GM10266 (cell line): ENCODE results near the gene NEAT1.

ENCODE experiments used
- DNase-seq: peaks from one replicate; pipeline ENCODE4 v3.0.0; 2012; ENCODE audit errors: extremely low spot score
- CTCF ChIP-seq: IDR thresholded peaks from 2 replicates; pipeline ENCODE4 v1.5.1; 2012; ENCODE audit warnings: mild to moderate bottlenecking, low read depth; ENCODE audit not compliant: control insufficient read depth, insufficient read depth; ENCODE audit errors: missing control alignments

The NEAT1 gene

GRCh38 chr11:65425105-65425970, 2.7 kb downstream of the NEAT1 start:
- TF ChIP-seq CTCF = no peak
- no peak for DNase-seq

DNA sequence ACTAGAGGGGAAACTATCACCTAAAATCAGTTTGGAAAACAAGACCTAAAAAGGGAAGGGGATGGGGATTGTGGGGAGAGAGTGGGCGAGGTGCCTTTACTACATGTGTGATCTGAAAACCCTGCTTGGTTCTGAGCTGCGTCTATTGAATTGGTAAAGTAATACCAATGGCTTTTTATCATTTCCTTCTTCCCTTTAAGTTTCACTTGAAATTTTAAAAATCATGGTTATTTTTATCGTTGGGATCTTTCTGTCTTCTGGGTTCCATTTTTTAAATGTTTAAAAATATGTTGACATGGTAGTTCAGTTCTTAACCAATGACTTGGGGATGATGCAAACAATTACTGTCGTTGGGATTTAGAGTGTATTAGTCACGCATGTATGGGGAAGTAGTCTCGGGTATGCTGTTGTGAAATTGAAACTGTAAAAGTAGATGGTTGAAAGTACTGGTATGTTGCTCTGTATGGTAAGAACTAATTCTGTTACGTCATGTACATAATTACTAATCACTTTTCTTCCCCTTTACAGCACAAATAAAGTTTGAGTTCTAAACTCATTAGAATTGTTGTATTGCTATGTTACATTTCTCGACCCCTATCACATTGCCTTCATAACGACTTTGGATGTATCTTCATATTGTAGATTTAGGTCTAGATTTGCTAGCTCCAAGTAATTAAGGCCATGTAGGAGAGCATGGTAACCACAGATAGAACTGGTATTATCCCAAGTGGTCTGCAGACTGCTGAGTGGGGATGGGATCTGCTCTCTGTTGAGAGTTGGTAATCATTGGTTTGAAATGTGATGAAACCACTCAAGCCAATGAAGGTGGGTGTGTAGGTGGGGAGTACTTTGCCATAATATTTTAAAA, 3.6 kb downstream of the NEAT1 start:
- no peak for TF ChIP-seq CTCF
- peak; percentile 69 for DNase-seq

DNA sequence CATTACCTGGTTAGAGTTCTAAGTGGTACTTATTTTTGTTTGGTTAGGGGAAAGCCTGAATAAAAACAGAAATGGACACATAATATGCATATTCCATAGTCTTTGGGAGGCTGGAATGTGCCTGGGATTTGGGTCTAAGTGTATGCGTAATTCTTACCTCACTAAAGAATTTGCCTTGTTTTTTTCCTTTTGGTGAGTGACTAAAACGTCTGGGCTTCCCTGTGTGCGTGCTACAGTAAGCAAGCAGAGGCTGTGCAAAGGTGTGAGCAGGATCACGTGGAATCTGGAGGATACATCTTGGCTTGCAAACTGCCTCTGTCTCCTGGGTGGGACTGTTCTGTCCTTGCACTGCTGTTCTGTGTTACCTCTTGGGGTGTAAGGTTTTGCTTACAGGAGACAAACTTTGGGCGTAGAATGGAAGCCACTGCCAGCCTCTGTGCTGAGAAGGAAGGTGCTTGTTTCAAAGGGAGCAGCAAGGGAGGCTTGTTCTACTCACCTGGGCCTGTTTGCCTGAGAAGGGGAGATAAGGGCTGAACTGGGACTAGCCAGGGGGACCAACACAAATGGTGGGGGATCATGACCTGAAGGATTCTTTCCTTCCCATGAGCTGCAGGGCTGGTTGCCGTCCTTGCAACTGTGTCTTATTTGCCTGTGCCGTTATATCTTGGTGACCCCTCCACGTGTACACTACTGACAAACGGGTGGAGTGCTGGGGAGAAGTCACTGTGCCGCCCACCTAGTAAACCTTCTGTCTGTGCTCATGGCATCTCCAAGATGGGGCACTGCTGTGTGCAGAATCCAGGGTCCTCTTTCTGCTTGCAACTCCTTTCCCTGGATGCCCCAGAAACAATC, 4.5 kb downstream of the NEAT1 start:
- no peak for TF ChIP-seq CTCF
- no peak for DNase-seq

- DNase-seq = no peak
- no peak for TF ChIP-seq CTCF
These were observed 5.3 kb downstream of the NEAT1 start for GRCh38 chr11:65427691-65428577.

DNA sequence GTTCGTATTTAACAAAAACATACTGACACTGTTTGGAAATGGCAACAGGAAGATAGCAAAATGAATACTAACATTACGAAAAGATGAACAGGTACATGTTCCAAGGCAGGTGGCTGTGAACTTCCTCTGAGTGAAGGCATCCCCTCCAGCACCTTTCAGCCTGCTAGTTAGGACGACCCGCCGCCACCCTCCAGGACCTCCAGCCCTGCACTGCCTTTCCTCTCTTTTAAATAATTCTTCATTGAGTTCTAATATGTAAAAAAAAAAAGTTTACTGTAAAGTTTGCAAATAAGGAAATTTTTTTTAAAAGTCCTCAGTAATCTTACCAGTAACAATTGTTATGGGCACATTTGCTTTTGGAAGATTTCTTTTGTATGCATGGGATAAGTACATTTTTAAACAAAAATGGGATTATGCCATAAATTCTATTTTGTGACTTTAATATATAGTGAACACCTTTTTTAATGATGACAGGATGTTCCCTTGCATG, 6.0 kb downstream of the NEAT1 start:
- DNase-seq = no peak
- no peak for TF ChIP-seq CTCF

DNA sequence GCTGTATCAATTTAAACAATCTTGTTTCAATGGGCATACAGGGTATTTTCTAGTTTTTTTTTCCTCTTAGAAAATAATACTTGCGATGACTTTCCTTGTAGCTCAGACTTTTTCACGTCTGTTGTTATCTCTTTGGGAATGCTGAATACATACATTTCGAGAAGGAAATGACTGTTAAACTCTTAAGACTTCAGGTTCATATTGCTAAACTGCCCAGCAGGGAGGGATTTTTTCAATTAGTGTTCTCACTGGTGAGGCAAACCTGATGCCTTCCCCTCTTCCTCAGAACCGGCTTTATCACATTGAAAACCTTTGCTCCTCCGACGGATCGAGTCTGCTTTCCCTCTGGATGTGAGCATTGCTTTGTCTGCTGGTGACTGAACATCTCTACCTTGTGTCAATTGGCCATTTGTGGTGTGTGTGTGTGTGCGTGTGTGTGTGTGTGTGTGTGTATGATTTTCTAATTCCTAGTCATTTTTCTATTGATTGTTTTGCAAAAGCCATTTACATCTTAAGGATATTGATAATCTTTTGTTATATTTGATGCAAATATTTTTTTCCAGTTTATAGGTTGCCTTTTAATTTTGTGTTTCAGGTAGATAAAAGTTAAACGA, 6.6 kb downstream of the NEAT1 start:
- TF ChIP-seq CTCF = no peak
- no peak for DNase-seq
